ENCODE results near the gene CPEB1.

- no peak for TF ChIP-seq POLR2A (IDR thresholded peaks at IDR 0.05)
- TF ChIP-seq, protein P1, sequence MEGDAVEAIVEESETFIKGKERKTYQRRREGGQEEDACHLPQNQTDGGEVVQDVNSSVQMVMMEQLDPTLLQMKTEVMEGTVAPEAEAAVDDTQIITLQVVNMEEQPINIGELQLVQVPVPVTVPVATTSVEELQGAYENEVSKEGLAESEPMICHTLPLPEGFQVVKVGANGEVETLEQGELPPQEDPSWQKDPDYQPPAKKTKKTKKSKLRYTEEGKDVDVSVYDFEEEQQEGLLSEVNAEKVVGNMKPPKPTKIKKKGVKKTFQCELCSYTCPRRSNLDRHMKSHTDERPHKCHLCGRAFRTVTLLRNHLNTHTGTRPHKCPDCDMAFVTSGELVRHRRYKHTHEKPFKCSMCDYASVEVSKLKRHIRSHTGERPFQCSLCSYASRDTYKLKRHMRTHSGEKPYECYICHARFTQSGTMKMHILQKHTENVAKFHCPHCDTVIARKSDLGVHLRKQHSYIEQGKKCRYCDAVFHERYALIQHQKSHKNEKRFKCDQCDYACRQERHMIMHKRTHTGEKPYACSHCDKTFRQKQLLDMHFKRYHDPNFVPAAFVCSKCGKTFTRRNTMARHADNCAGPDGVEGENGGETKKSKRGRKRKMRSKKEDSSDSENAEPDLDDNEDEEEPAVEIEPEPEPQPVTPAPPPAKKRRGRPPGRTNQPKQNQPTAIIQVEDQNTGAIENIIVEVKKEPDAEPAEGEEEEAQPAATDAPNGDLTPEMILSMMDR (IDR thresholded peaks at IDR 0.05) = no peak
Measured at GRCh38 chr15:82549199-82549665, 97.9 kb downstream of the CPEB1 start.

Measured in Peyer's patch (tissue), 4 donors.